Activated CD8-positive, alpha-beta memory T cell treated with anti-CD3 and anti-CD28 coated beads for 48 hours (primary cell): Measurements from ENCODE around the gene PSG7.
"Not testable (repeated sequence)": the region's sequence is repeated elsewhere in the genome, so short reads cannot be mapped to it uniquely, and the experiment has no call there.

Experiments used
- DNase-seq, 3 experiments: peaks; one replicate each; pipeline ENCODE4 v3.0.0-alpha.2; 2020; ENCODE audit warnings: low read depth in 2 of 3, low spot score in 2 of 3

The PSG7 gene

GRCh38 chr19:42937107-42937506 lies at the start of gene PSG7:
TSS of gene PSG7 (minus strand) at chr19:42937207. CDS start at chr19:42937076, 131 bp downstream.
- not testable (repeated sequence) for DNase-seq

GRCh38 chr19:42985588-42985987 lies 48.6 kb upstream of the PSG7 start:
- no peak for DNase-seq

- DNase-seq = not testable (repeated sequence)
Observed at GRCh38 chr19:42982111-42982510, 45.1 kb upstream of the PSG7 start.

DNA sequence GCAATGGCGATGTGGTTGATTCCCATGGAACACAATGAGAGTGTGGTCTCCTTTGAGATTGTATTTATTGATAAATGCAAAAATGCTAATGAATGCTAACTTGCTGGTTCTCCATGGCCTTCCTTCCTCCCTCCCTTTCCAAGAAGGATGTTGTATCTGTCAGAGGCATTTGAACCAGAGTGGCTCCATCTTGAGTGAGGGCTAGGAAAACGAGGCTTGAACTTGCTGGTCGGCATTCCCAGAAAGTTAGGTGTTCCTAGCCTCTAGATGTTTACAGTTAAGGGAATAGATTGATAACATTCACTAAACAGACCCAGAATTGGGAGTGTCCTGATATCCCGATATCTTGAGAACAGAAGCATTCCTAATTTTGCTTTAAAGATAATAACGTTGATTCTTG lies 34.4 kb upstream of the PSG7 start:
- DNase-seq = not testable (repeated sequence)

- DNase-seq = no peak
Observed at GRCh38 chr19:42965176-42965575, 28.2 kb upstream of the PSG7 start.

DNA sequence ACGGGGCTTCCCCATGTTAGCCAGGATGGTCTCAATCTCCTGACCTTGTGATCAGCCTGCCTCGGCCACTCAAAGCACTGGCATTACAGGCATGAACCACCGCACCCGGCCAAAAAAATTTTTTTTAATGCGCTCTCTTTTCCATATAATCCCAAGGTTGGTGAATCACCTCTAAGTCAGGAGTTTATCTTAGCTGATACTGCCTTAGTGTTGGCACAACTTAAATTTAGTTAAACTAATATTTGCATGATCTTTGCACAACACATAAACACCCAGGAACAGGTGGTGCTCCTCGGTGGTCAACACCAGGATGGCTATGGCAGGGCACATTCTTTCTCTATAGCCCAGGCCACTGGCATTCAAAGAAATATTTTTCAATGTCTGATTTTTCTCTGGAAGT lies 24.1 kb upstream of the PSG7 start:
- DNase-seq = no peak

GRCh38 chr19:42952126-42952525 lies 15.1 kb upstream of the PSG7 start:
- not testable (repeated sequence) for DNase-seq

- DNase-seq = not testable (repeated sequence)
Observed at GRCh38 chr19:42951476-42951875, 14.5 kb upstream of the PSG7 start.

DNA sequence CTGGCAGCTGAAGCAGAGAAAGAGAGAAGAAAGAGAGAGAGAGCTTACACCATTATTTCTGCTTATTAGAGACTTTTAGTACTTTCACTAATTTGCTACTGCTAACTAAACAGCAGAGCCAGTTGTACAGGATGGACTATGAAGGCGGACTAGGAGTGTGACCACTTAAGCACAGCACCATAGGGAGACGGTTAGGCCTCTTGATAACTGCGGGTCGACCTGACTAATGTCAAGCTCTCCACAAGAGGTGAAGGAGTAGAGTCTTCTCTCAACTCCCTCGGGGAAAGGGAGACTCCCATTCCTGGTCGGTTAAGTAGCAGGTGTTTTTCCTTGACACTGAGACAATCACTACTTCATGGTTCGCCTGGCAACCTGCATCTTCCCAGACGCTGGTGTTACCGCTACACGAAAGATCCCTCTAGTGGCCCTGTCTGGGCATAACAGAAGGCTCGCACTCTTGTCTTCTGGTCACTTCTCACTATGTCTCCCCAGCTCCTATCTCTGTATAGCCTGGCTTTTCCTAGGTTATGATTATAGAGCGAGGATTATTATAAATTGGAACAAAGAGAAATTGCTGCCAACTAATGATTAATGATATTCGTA lies 5.3 kb upstream of the PSG7 start:
- DNase-seq = no peak

DNA sequence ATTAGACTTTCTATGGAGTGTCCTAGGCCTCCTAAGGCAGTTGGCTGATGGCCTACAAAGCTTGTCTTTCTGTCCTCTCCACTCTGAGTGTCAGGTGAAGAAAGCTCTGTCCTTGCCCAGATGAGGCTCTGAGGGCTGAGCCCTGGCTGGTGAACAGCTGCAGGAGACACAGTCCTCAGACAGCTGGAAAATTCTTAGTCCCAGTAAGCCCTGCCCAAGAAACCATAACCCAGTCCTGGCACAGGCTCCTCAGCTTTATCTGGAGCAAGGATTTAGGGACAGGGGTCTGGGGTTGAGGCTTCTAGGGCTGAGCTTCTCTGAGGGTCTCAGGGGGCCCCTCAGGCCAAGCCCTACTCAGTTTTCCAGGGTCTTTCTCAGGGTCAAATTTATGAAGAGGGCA lies 2.3 kb downstream of the PSG7 start:
- DNase-seq = not testable (repeated sequence)

DNA sequence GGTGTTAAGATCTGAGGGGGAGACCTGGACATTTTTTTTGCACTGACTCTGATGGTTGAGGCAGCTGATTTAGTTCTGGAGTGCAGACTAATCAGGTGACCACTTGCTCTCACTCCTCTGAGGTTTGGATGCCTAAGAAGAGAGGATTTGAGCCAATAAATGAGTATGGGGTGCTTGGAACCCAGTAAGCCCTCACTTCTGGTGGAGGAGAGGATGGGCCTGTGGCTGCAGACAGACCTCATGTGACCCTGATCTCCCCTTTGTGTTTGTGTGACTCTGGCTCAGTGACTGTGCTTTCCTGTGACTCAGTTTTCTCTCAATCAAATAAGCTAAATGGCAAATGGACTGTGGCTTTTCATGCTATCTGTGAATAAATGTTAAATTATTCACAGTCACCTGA lies 2.8 kb downstream of the PSG7 start:
- DNase-seq = not testable (repeated sequence)

- not testable (repeated sequence) for DNase-seq
Observed at GRCh38 chr19:42933412-42933811, 3.6 kb downstream of the PSG7 start.

DNA sequence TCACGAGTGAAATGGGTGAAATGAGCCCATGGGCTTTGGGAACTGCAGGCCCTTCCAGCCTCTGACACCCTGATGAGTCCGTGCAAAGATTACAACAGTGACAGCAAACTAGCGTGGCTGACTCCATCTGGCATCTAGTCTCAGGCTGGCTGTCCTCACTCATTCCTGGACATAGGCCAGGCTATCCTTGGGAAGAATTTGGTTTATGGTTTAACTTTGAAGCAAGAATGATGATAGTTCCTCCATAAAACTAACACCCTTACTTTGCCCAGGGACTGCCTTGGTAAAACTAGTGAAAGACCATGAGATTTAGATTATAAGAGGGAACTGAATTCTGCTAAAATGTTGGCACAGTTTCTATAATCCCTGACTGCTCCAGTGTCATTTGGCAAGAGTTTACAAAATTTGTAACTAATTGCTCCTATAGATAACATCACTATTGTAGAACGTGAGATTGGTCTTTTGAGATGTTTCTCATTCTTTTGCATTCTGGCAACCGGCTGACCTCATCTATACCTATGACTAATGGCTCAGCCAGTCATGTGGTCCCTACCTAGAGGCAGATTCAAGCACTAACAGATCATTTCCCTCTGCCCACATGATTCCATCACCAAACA lies 4.4 kb downstream of the PSG7 start:
- not testable (repeated sequence) for DNase-seq

GRCh38 chr19:42930214-42930613 lies 6.8 kb downstream of the PSG7 start:
- DNase-seq = peak in 1 of 3 experiments; percentile 8

- DNase-seq = no peak
Observed at GRCh38 chr19:42928896-42929295, 8.1 kb downstream of the PSG7 start.

- no peak for DNase-seq
Observed at GRCh38 chr19:42926781-42927180, 10.2 kb downstream of the PSG7 start.

DNA sequence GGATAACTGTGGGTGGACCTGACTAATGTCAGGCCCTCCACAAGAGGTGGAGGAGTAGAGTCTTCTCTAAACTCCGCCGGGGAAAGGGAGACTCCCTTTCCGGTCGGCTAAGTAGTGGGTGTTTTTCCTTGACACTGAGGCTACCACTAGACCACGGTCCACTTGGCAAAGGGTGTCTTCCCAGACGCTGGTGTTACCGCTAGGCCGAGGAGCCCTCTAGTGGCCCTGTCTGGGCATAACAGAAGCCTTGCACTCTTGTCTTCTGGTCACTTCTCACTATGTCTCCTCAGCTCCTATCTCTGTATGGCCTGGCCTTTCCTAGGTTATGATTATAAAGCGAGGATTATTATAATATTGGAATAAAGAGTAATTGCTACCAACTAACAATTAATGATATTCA lies 13.9 kb downstream of the PSG7 start:
- not testable (repeated sequence) for DNase-seq

DNA sequence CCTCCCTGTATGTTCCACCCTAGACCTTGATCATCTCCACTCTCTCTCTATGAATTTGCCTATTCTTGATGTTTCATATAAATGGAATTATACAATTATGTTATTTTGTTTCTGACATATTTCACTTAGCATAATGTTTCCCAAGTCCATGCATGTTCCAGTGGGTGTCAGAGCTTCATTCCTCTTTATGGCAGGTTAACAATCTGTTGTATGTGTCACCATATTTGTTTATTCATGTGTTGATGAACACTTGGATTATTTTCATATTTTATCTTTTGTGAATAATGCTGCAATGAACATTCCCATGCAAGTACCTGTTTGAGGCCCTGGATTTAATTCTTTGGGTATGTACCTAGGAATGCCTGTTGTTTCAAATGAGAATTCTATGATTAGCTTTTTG lies 16.0 kb downstream of the PSG7 start:
- DNase-seq = not testable (repeated sequence)

DNA sequence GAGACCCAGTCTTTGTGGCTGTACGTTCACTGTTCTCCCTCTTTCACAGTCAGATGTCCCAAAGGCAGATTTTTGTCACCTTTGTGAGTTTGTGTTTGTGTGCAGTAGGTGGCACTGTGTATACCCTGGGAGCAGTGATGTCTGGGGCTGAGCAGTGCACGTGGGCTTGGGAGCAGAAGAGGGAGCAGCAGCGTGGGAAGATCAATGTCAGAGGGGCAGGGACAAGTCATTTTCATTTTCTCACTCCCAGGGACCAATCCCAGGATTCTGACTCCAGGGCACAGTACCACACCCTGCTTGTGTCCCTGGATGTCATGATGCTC lies 17.3 kb downstream of the PSG7 start:
- no peak for DNase-seq

- not testable (repeated sequence) for DNase-seq
Observed at GRCh38 chr19:42919070-42919756, 17.8 kb downstream of the PSG7 start.

- DNase-seq = not testable (repeated sequence)
Observed at GRCh38 chr19:42918377-42919069, 18.5 kb downstream of the PSG7 start.

DNA sequence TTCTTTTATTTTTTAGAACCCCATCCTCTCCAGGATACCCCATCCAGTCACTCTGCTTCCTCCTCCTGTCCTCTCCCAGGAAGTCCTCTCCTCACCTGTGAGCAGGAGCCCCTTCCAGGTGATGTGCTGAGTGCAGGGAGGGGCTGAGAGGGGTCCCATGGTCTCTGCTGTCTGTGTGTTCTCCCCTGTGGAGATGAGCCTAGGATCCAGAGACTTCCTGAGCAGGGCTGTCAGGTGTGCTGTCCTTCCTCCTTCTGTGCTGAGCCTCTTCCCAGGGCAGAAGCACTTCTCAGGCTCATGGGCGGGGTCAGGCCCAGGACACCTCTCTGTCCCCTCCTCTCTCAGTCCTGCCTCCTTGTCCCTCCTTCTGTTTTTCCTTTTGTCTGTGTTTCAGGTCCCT lies 19.4 kb downstream of the PSG7 start, which contains the start of gene PSG6:
Gene PSG6, minus strand, starts transcription at position 261 of the 400 bp plus-strand sequence. Its CDS starts 102 bp downstream, at position 159.
- DNase-seq = not testable (repeated sequence)
